D721Med (cell line): ENCODE results near the gene KRTAP9-9.

Source experiments
- DNase-seq: peaks from one replicate; pipeline ENCODE4 v3.0.0; 2011; ENCODE audit warnings: low spot score; ENCODE audit not compliant: insufficient read length
- FAIRE-seq: peaks from 2 replicates; lab custom pipeline; 2011; peaks lifted over from hg19 to GRCh38; lab: Jason Lieb, UNC
- CTCF ChIP-seq: IDR thresholded peaks from 2 replicates; pipeline ENCODE4 v1.5.1; 2012; ENCODE audit warnings: mild to moderate bottlenecking, control low read depth; ENCODE audit not compliant: insufficient read depth; ENCODE audit errors: missing control alignments

Gene KRTAP9-9

GRCh38 chr17:41278176-41278955 is 23.2 kb downstream of the KRTAP9-9 start:
- no peak for TF ChIP-seq CTCF
- DNase-seq = no peak
- FAIRE-seq = no peak

GRCh38 chr17:41284043-41284442 is 28.9 kb downstream of the KRTAP9-9 start:
- no peak for DNase-seq
- FAIRE-seq = no peak

GRCh38 chr17:41284546-41284945 is 29.4 kb downstream of the KRTAP9-9 start:
- no peak for DNase-seq
- no peak for TF ChIP-seq CTCF
- no peak for FAIRE-seq

More at GRCh38 chr17:41284043-41284442, 28.9 kb downstream of the KRTAP9-9 start:
- no peak for TF ChIP-seq CTCF

GRCh38 chr17:41287050-41287449 is 31.9 kb downstream of the KRTAP9-9 start:
- TF ChIP-seq CTCF = no peak
- DNase-seq = no peak
- no peak for FAIRE-seq

GRCh38 chr17:41294016-41294415 is 38.8 kb downstream of the KRTAP9-9 start:
- DNase-seq = no peak
- no peak for TF ChIP-seq CTCF
- no peak for FAIRE-seq

GRCh38 chr17:41296846-41297245 is 41.7 kb downstream of the KRTAP9-9 start:
- no peak for TF ChIP-seq CTCF
- DNase-seq (no peak), FAIRE-seq (no peak)

- FAIRE-seq (no peak), DNase-seq (no peak)
- no peak for TF ChIP-seq CTCF
These were observed 43.4 kb downstream of the KRTAP9-9 start for GRCh38 chr17:41298458-41299135.
